ENCODE data around the gene DCUN1D1. TPM values are rescaled to one million over a fixed set of nuclear protein-coding genes. Genes with fewer than 3 reads are reported as not detected.

DCUN1D1 gene
- total RNA-seq, 2 experiments from 2014 or later: 40.0 to 52.9 TPM

- H3K9me3 Mint-ChIP-seq (ENCODE audit: low read depth): peaks cover 6% of the 10 kb centered on the region
- ChIA-PET POLR2A (no interaction called here), CTCF (interaction anchor here (1.0 to 1.3 kb wide), 2 partner anchors 10 to 28 kb away, joined by 3 read pairs; no protein-coding TSS in a partner anchor)
- intact Hi-C loops (cut with DNase I, micrococcal nuclease): no loop called here
- no peak overlapping the region for H3K4me3 Mint-ChIP-seq
- peaks cover 3% of the 10 kb centered on the region for H3K4me1 Mint-ChIP-seq
- no peak overlapping the region for H3K27ac Mint-ChIP-seq
- H3K36me3 Mint-ChIP-seq (ENCODE audit: low read depth): peaks cover 29% of the 10 kb centered on the region
- ATAC-seq (no peak), DNase-seq (no peak)
- H3K27me3 Mint-ChIP-seq: no peaks in the 10 kb centered on the region
Measured at GRCh38 chr3:182925330-182925943, 54.9 kb downstream of the DCUN1D1 start.

DNA sequence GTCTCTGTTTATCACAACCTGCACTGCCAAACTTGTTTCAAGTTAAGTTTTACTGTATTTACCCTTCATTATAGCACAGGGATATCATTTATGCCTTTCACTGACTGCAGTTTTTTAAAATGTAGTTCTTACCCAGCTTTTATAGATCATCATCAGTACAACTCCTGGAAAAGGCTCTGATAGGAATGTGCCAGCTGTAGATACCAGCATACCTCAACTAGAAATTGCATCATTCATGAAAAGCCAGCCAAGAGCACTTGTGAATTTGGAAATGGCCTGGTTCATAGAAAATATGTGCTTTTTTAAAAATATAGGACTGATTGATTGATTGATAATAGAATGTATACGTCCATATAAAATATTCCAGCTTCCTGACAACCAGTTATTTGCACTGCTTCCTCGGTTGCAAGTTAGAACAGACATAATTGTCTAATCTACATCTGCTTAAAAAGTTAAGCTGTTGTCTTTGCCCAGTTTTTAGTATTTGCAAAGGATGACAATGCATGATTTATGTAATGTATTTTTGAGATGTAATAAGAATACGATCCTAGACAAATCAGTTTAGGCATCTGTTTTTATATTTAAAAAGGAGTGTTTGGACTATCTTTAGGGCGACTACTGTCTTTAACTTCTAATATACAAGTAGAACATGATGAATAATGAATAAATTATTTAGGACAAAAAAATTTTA, 58.5 kb downstream of the DCUN1D1 start:
- no peaks in the 10 kb centered on the region for H3K27me3 Mint-ChIP-seq
- no peak overlapping the region for H3K4me3 Mint-ChIP-seq
- ChIA-PET CTCF (interaction anchor here (1.1 kb wide), 1 partner anchor 12 kb away, joined by 4 read pairs; no protein-coding TSS in a partner anchor), POLR2A (no interaction called here)
- DNase-seq: no peak
- no peak overlapping the region for H3K27ac Mint-ChIP-seq
- H3K9me3 Mint-ChIP-seq (ENCODE audit: low read depth): no peaks in the 10 kb centered on the region
- intact Hi-C loops (cut with DNase I, micrococcal nuclease): no loop called here
- no peaks in the 10 kb centered on the region for H3K4me1 Mint-ChIP-seq
- ATAC-seq: no peak
- peaks cover 19% of the 10 kb centered on the region for H3K36me3 Mint-ChIP-seq (ENCODE audit: low read depth)

- intact Hi-C loops (cut with DNase I, micrococcal nuclease): no loop called here
- H3K27me3 Mint-ChIP-seq: no peaks in the 10 kb centered on the region
- ATAC-seq: no peak
- DNase-seq: no peak
- ChIA-PET POLR2A (no interaction called here), CTCF (interaction anchor here (0.8 to 1.1 kb wide), 2 partner anchors 11 to 22 kb away, joined by 3 to 4 read pairs; no protein-coding TSS in a partner anchor)
- no peak overlapping the region for H3K4me3 Mint-ChIP-seq
- H3K27ac Mint-ChIP-seq: no peak overlapping the region
- H3K36me3 Mint-ChIP-seq (ENCODE audit: low read depth): peaks cover 17% of the 10 kb centered on the region
- no peaks in the 10 kb centered on the region for H3K9me3 Mint-ChIP-seq (ENCODE audit: low read depth)
- H3K4me1 Mint-ChIP-seq: no peaks in the 10 kb centered on the region
Measured at GRCh38 chr3:182920515-182921084, 59.7 kb downstream of the DCUN1D1 start.

GRCh38 chr3:182919866-182920357, 60.4 kb downstream of the DCUN1D1 start:
- H3K4me3 Mint-ChIP-seq: no peak overlapping the region
- H3K27me3 Mint-ChIP-seq: no peaks in the 10 kb centered on the region
- H3K36me3 Mint-ChIP-seq (ENCODE audit: low read depth): peaks cover 15% of the 10 kb centered on the region
- H3K9me3 Mint-ChIP-seq (ENCODE audit: low read depth): no peaks in the 10 kb centered on the region
- ChIA-PET POLR2A (no interaction called here), CTCF (interaction anchor here (0.8 to 0.9 kb wide), 2 partner anchors 19 to 21 kb away, joined by 3 read pairs; no protein-coding TSS in a partner anchor)
- no peak for ATAC-seq
- DNase-seq: no peak
- no peak overlapping the region for H3K27ac Mint-ChIP-seq
- H3K4me1 Mint-ChIP-seq: peaks cover under 1% of the 10 kb centered on the region
- intact Hi-C loops (cut with DNase I, micrococcal nuclease): no loop called here

GRCh38 chr3:182917134-182917533, 63.2 kb downstream of the DCUN1D1 start:
- no peak for ATAC-seq
- H3K9me3 Mint-ChIP-seq (ENCODE audit: low read depth): no peaks in the 10 kb centered on the region
- CTCF ChIA-PET: interaction anchor here (0.7 to 1.5 kb wide), 5 partner anchors 9 to 49 kb away, joined by 3 to 4 read pairs (median 3); no protein-coding TSS in a partner anchor
- DNase-seq: no peak
- H3K27ac Mint-ChIP-seq: no peak overlapping the region
- POLR2A ChIA-PET: interaction anchor here (0.6 kb wide), 1 partner anchor 94 kb away, joined by 4 read pairs; no protein-coding TSS in a partner anchor
- H3K4me1 Mint-ChIP-seq: peaks cover 22% of the 10 kb centered on the region
- no peak overlapping the region for H3K4me3 Mint-ChIP-seq
- H3K27me3 Mint-ChIP-seq: no peaks in the 10 kb centered on the region
- peaks cover 13% of the 10 kb centered on the region for H3K36me3 Mint-ChIP-seq (ENCODE audit: low read depth)
- intact Hi-C loops (cut with DNase I, micrococcal nuclease): no loop called here

- Mint-ChIP-seq H3K36me3 (ENCODE audit: low read depth) (peaks cover 11% of the 10 kb centered on the region), H3K27ac (peak overlapping the region; percentile 70), H3K9me3 (ENCODE audit: low read depth) (no peaks in the 10 kb centered on the region), H3K4me1 (peaks cover 42% of the 10 kb centered on the region), H3K27me3 (no peaks in the 10 kb centered on the region), H3K4me3 (no peak overlapping the region)
- POLR2A ChIA-PET: no interaction called here
- peak; percentile 40 for ATAC-seq
- CTCF ChIA-PET: interaction anchor here (0.6 to 1.4 kb wide), 4 partner anchors 8 to 205 kb away, joined by 3 to 5 read pairs (median 4); no protein-coding TSS in a partner anchor
- intact Hi-C loops (cut with DNase I, micrococcal nuclease): loop anchor here (5.0 kb wide), 2 partner anchors 53 to 473 kb away; no protein-coding TSS in a partner anchor
- DNase-seq: no peak
Measured at GRCh38 chr3:182914341-182914740, 66.0 kb downstream of the DCUN1D1 start.

DNA sequence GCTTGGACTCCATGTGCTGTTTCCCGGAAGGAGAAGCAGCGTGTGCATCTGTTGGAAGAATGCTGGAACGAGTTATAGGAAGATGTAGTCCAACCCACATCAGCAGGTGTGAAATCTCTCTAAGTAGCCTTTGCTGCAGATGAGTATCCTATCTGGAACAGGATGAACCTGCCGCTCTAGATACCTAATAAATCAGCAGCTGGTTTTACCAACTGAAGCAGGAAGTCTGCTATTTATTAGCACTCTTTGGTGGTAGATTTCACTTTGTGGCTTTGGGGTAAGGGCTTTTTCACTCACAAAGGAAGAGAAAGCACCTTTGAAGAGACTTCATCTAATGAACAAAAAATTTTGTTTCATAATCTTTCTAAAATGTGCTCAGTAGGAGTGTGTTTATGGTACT, 66.4 kb downstream of the DCUN1D1 start:
- intact Hi-C loops (cut with DNase I, micrococcal nuclease): loop anchor here (5.0 kb wide), 2 partner anchors 53 to 473 kb away; no protein-coding TSS in a partner anchor
- peaks cover 43% of the 10 kb centered on the region for H3K4me1 Mint-ChIP-seq
- ATAC-seq: peak; percentile 31
- H3K4me3 Mint-ChIP-seq: no peak overlapping the region
- ChIA-PET POLR2A (no interaction called here), CTCF (interaction anchor here (1.0 kb wide), 1 partner anchor 9 kb away, joined by 3 read pairs; no protein-coding TSS in a partner anchor)
- no peaks in the 10 kb centered on the region for H3K9me3 Mint-ChIP-seq (ENCODE audit: low read depth)
- peak overlapping the region; percentile 65 for H3K27ac Mint-ChIP-seq
- peaks cover 11% of the 10 kb centered on the region for H3K36me3 Mint-ChIP-seq (ENCODE audit: low read depth)
- H3K27me3 Mint-ChIP-seq: no peaks in the 10 kb centered on the region
- DNase-seq: no peak

- H3K9me3 Mint-ChIP-seq (ENCODE audit: low read depth): no peaks in the 10 kb centered on the region
- peaks cover 43% of the 10 kb centered on the region for H3K4me1 Mint-ChIP-seq
- H3K27ac Mint-ChIP-seq: peak overlapping the region; percentile 39
- no peaks in the 10 kb centered on the region for H3K27me3 Mint-ChIP-seq
- ChIA-PET POLR2A (no interaction called here), CTCF (interaction anchor here (0.7 to 1.3 kb wide), 2 partner anchors 105 to 185 kb away, joined by 4 read pairs; no protein-coding TSS in a partner anchor)
- intact Hi-C loops (cut with DNase I, micrococcal nuclease): loop anchor here (5.0 kb wide), 2 partner anchors 55 to 475 kb away; no protein-coding TSS in a partner anchor
- peaks cover 11% of the 10 kb centered on the region for H3K36me3 Mint-ChIP-seq (ENCODE audit: low read depth)
- ATAC-seq (no peak), DNase-seq (no peak)
- H3K4me3 Mint-ChIP-seq: no peak overlapping the region
Measured at GRCh38 chr3:182912474-182912873, 67.9 kb downstream of the DCUN1D1 start.

GRCh38 chr3:182911782-182912111, 68.6 kb downstream of the DCUN1D1 start:
- CTCF ChIA-PET: no interaction called here
- intact Hi-C loops (cut with DNase I, micrococcal nuclease): loop anchor here (5.0 kb wide), 2 partner anchors 56 to 476 kb away; no protein-coding TSS in a partner anchor

GRCh38 chr3:182910936-182911781, 69.2 kb downstream of the DCUN1D1 start:
- ChIA-PET POLR2A (no interaction called here), CTCF (interaction anchor here (1.2 to 1.9 kb wide), 2 partner anchors 13 to 22 kb away, joined by 4 to 7 read pairs; no protein-coding TSS in a partner anchor)
- H3K4me3 Mint-ChIP-seq: no peak overlapping the region
- peak overlapping the region; percentile 63 for H3K27ac Mint-ChIP-seq
- ATAC-seq (no peak), DNase-seq (no peak)
- H3K4me1 Mint-ChIP-seq: peaks cover 43% of the 10 kb centered on the region
- intact Hi-C loops (cut with DNase I, micrococcal nuclease): loop anchor here (5.0 kb wide), 2 partner anchors 56 to 476 kb away; no protein-coding TSS in a partner anchor
- H3K27me3 Mint-ChIP-seq: no peaks in the 10 kb centered on the region
- peaks cover 13% of the 10 kb centered on the region for H3K36me3 Mint-ChIP-seq (ENCODE audit: low read depth)
- H3K9me3 Mint-ChIP-seq (ENCODE audit: low read depth): no peaks in the 10 kb centered on the region

More at GRCh38 chr3:182911782-182912111, 68.6 kb downstream of the DCUN1D1 start:
- DNase-seq (no peak), ATAC-seq (no peak)
- peak overlapping the region; percentile 63 for H3K27ac Mint-ChIP-seq
- H3K9me3 Mint-ChIP-seq (ENCODE audit: low read depth): no peaks in the 10 kb centered on the region
- POLR2A ChIA-PET: no interaction called here
- peaks cover 11% of the 10 kb centered on the region for H3K36me3 Mint-ChIP-seq (ENCODE audit: low read depth)
- no peak overlapping the region for H3K4me3 Mint-ChIP-seq
- peaks cover 43% of the 10 kb centered on the region for H3K4me1 Mint-ChIP-seq
- H3K27me3 Mint-ChIP-seq: no peaks in the 10 kb centered on the region
